ENCODE data around the gene SPATA6.
"Not testable (repeated sequence)": the region's sequence is repeated elsewhere in the genome, so short reads cannot be mapped to it uniquely, and the experiment has no call there.

Gene SPATA6

GRCh38 chr1:48469616-48470480 is 2.2 kb downstream of the SPATA6 start:
- DNase-seq (ENCODE audit: extremely low spot score) = no peak
- TF ChIP-seq FOXM1 (IDR thresholded peaks at IDR 0.05; ENCODE audit: borderline replicate concordance) = no peak
- no peak for TF ChIP-seq FOXK2 (IDR thresholded peaks at IDR 0.05)
- no peak for TF ChIP-seq SUZ12 (IDR thresholded peaks at IDR 0.05)
- no peak for TF ChIP-seq ARNT (IDR thresholded peaks at IDR 0.05)
- TF ChIP-seq L3MBTL2 (conservative IDR thresholded peaks at IDR 0.05) = no peak
- TF ChIP-seq BHLHE40 (IDR thresholded peaks at IDR 0.05; ENCODE audit: borderline replicate concordance) = no peak
- no peak for TF ChIP-seq ZNF384 (IDR thresholded peaks at IDR 0.05)
- no peak for TF ChIP-seq NFRKB (IDR thresholded peaks at IDR 0.05)
- no peak for TF ChIP-seq PKNOX1 (IDR thresholded peaks at IDR 0.05)
- CTCF ChIA-PET = no interaction called here
- POLR2A ChIA-PET = no interaction called here

- CTCF ChIA-PET = no interaction called here
- POLR2A ChIA-PET = no interaction called here
- DNase-seq (ENCODE audit: extremely low spot score) = no peak
- TF ChIP-seq FOXA1 (IDR thresholded peaks at IDR 0.05) = no peak
- TF ChIP-seq ARNT (IDR thresholded peaks at IDR 0.05) = no peak
- TF ChIP-seq TARDBP (IDR thresholded peaks at IDR 0.05) = no peak
- no peak for TF ChIP-seq ZNF384 (IDR thresholded peaks at IDR 0.05)
- TF ChIP-seq SUZ12 (IDR thresholded peaks at IDR 0.05) = no peak
- no peak for TF ChIP-seq BHLHE40 (IDR thresholded peaks at IDR 0.05; ENCODE audit: borderline replicate concordance)
- no peak for TF ChIP-seq NFRKB (IDR thresholded peaks at IDR 0.05)
Measured at GRCh38 chr1:48466594-48466993, 5.4 kb downstream of the SPATA6 start.

- TF ChIP-seq BHLHE40 (IDR thresholded peaks at IDR 0.05; ENCODE audit: borderline replicate concordance) (no peak), PKNOX1 (IDR thresholded peaks at IDR 0.05) (no peak), FOXM1 (IDR thresholded peaks at IDR 0.05; ENCODE audit: borderline replicate concordance) (no peak), LEF1 (IDR thresholded peaks at IDR 0.05; ENCODE audit: borderline replicate concordance) (no peak), L3MBTL2 (conservative IDR thresholded peaks at IDR 0.05) (no peak), SUZ12 (IDR thresholded peaks at IDR 0.05) (no peak), SP1 (IDR thresholded peaks at IDR 0.05) (no peak), NFRKB (IDR thresholded peaks at IDR 0.05) (no peak), FOXK2 (IDR thresholded peaks at IDR 0.05) (no peak)
- ChIA-PET CTCF (no interaction called here), POLR2A (interaction anchor here (1.4 kb wide), 1 partner anchor 9 kb away, joined by 14 read pairs; the partner anchor contains the start of gene SPATA6)
- DNase-seq (ENCODE audit: extremely low spot score) = no peak
Measured at GRCh38 chr1:48462716-48463302, 9.2 kb downstream of the SPATA6 start.

- TF ChIP-seq ELF4 (IDR thresholded peaks at IDR 0.05) (no peak), TARDBP (IDR thresholded peaks at IDR 0.05) (no peak), CTBP1 (IDR thresholded peaks at IDR 0.05; ENCODE audit: borderline replicate concordance) (no peak), L3MBTL2 (conservative IDR thresholded peaks at IDR 0.05) (no peak), SP1 (IDR thresholded peaks at IDR 0.05) (no peak), FOXK2 (IDR thresholded peaks at IDR 0.05) (no peak), ZNF384 (IDR thresholded peaks at IDR 0.05) (no peak), SUZ12 (IDR thresholded peaks at IDR 0.05) (no peak), FOXA1 (IDR thresholded peaks at IDR 0.05) (no peak), BHLHE40 (IDR thresholded peaks at IDR 0.05; ENCODE audit: borderline replicate concordance) (no peak), NFRKB (IDR thresholded peaks at IDR 0.05) (no peak), ARNT (IDR thresholded peaks at IDR 0.05) (no peak), PKNOX1 (IDR thresholded peaks at IDR 0.05) (no peak), LEF1 (IDR thresholded peaks at IDR 0.05; ENCODE audit: borderline replicate concordance) (no peak), FOXM1 (IDR thresholded peaks at IDR 0.05; ENCODE audit: borderline replicate concordance) (no peak), HDGF (IDR thresholded peaks at IDR 0.05; ENCODE audit: borderline replicate concordance) (no peak)
- POLR2A ChIA-PET = interaction anchor here (1.2 kb wide), 1 partner anchor 22 kb away, joined by 5 read pairs; the partner anchor contains the start of gene SPATA6
- CTCF ChIA-PET = interaction anchor here (0.9 kb wide), 1 partner anchor 47 kb away, joined by 3 read pairs; no protein-coding TSS in a partner anchor
- no peak for DNase-seq (ENCODE audit: extremely low spot score)
Measured at GRCh38 chr1:48450505-48450904, 21.5 kb downstream of the SPATA6 start.

- no peak for DNase-seq (ENCODE audit: extremely low spot score)
- TF ChIP-seq ELF4 (IDR thresholded peaks at IDR 0.05) (no peak), ZNF384 (IDR thresholded peaks at IDR 0.05) (no peak), FOXM1 (IDR thresholded peaks at IDR 0.05; ENCODE audit: borderline replicate concordance) (no peak), L3MBTL2 (conservative IDR thresholded peaks at IDR 0.05) (no peak), LEF1 (IDR thresholded peaks at IDR 0.05; ENCODE audit: borderline replicate concordance) (no peak), CTBP1 (IDR thresholded peaks at IDR 0.05; ENCODE audit: borderline replicate concordance) (no peak), ARNT (IDR thresholded peaks at IDR 0.05) (no peak), NFRKB (IDR thresholded peaks at IDR 0.05) (no peak), PKNOX1 (IDR thresholded peaks at IDR 0.05) (no peak), HDGF (IDR thresholded peaks at IDR 0.05; ENCODE audit: borderline replicate concordance) (no peak)
- ChIA-PET CTCF (no interaction called here), POLR2A (no interaction called here)
Measured at GRCh38 chr1:48448932-48449331, 23.1 kb downstream of the SPATA6 start.

- CTCF ChIA-PET; DNase-seq (ENCODE audit: extremely low spot score): not testable (repeated sequence)
- POLR2A ChIA-PET = interaction anchor here (0.8 kb wide), 1 partner anchor 28 kb away, joined by 3 read pairs; the partner anchor contains the start of gene SPATA6
Measured at GRCh38 chr1:48444186-48444585, 27.8 kb downstream of the SPATA6 start.

All from HEK293T (cell line).